Vagina (tissue), 2 donors: ENCODE measurements around the gene MAFG. TPM values are rescaled to one million over a fixed set of nuclear protein-coding genes. Genes with fewer than 3 reads are reported as not detected.

ENCODE experiments used
- DNase-seq, 2 donors: peaks; one replicate each; pipeline ENCODE4 v3.0.0-alpha.2; 2017; ENCODE audit errors: extremely low spot score in 2 of 2
- H3K27ac ChIP-seq: fragments of 200-600 bp; sonication (generic); one replicate; pipeline ENCODE4 v1.5.1; 2019
- H3K27me3 ChIP-seq: fragments of 200-600 bp; sonication (generic); one replicate; pipeline ENCODE4 v1.5.1; 2019
- H3K36me3 ChIP-seq, 2 donors: fragments of 200-600 bp; sonication (generic); one replicate each; pipeline ENCODE4 v1.5.1; 2017 to 2019
- H3K4me1 ChIP-seq: fragments of 200-600 bp; sonication (generic); one replicate; pipeline ENCODE4 v1.5.1; 2019
- H3K4me3 ChIP-seq, 2 donors: fragments of 200-600 bp; sonication (generic); 1 replicate in 1 of 2; 2 replicates in 1 of 2; pipeline ENCODE4 v1.5.1; 2016 to 2019
- H3K9me3 ChIP-seq: fragments of 200-600 bp; sonication (generic); one replicate; pipeline ENCODE4 v1.5.1; 2019
- CTCF ChIP-seq, 3 experiments: fragments of 450-650 bp in 2 of 3; fragments of 200-600 bp in 1 of 3; sonication (generic) in 1 of 3; IDR thresholded peaks; one replicate each; pipeline ENCODE4 v1.5.1; 2017 to 2019; ENCODE audit warnings: antibody characterized with exemption in 3 of 3, mild to moderate bottlenecking in 2 of 3, moderate library complexity in 2 of 3
- POLR2A ChIP-seq, 2 donors: fragments of 450-650 bp; IDR thresholded peaks; one replicate each; pipeline ENCODE4 v1.6.1; 2017; ENCODE audit warnings: antibody characterized with exemption in 2 of 2, mild to moderate bottlenecking in 2 of 2, moderate library complexity in 2 of 2
- POLR2AphosphoS5 ChIP-seq, 2 donors: sonication (generic); formaldehyde crosslinking; IDR thresholded peaks; one replicate each; pipeline ENCODE4 v1.9.0; 2017; ENCODE audit warnings: antibody characterized with exemption in 2 of 2, mild to moderate bottlenecking in 2 of 2, low read depth in 1 of 2; ENCODE audit not compliant: insufficient read depth in 1 of 2
- intact Hi-C: fragments of 100-400 bp; cut with DNase I; formaldehyde crosslinking; loops from one replicate; pipeline ENCODE4 v1.15.1; 2023
- total RNA-seq: library from RNA; depleted of rRNA; stranded (reverse); fragments of >200 nt; gene quantifications from one replicate; pipeline ENCODE4 v1.2.3, GENCODE V29; 2016

MAFG gene
- total RNA-seq, 1 donor from 2014 or later, result 18.9 TPM

DNA sequence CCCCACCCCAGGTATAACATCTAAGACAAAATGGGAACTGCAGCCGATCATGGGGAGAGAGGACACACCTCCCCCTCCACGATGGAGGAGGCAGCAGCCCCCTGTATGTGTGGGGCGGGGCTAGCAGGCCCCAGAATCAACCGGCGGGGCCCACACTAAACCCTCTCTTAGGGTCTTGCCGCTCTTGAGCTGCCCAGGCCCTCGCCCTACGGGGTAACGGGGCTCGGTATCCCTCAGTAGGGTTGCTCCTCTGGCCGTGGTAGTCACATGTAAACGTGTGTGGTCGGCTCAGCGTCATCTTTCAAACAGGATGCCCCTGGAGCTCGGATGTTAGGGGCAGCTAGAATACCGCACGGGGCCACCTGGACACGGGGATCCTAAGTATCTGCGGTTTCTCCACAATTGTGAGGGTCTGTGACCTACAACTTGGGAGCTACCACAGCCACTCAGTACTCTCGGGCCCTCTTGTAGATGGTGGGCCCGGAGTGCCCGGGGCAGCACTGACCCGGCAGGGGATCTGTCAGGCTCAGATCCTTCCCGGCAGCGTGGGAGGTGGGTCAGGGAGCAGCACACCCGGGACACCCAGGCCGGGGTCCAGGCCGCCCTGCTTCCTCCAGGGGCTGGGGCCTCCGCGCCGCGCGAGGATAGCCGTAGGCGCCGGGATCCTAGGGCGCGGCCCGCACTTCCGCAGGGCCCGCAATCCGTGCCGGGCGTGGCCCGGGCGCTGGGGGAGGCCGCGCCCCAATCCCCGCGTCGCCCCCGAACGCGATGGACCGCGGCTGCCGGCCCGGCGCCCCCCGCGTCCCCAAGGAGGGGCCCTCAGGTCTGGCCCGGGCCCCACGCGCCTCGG lies 57.2 kb downstream of the MAFG start:
- Histone ChIP-seq H3K27me3 (no peaks in the 10 kb centered on the region), H3K9me3 (no peaks in the 10 kb centered on the region), H3K4me3 (peak overlapping the region; percentile 60 to 67), H3K4me1 (peaks cover 66% of the 10 kb centered on the region), H3K27ac (peak overlapping the region; percentile 82), H3K36me3 (peaks cover 0 to 9% of the 10 kb centered on the region in 2 donors)
- DNase-seq, result peak in 1 of 2 donors; percentile 87
- intact Hi-C loops, result no loop called here
- TF ChIP-seq POLR2AphosphoS5 (IDR thresholded peaks at IDR 0.05; ENCODE audit: insufficient read depth in 1 of 2, low read depth in 1 of 2), result peak in 1 of 2 donors; percentile 62
- TF ChIP-seq CTCF (IDR thresholded peaks at IDR 0.05), result no peak

- intact Hi-C loops, result no loop called here
- H3K4me1 ChIP-seq, result peaks cover 66% of the 10 kb centered on the region
- peak in 1 of 2 donors; percentile 87 for DNase-seq
Observed at GRCh38 chr17:81869221-81870130, 58.1 kb downstream of the MAFG start.

DNA sequence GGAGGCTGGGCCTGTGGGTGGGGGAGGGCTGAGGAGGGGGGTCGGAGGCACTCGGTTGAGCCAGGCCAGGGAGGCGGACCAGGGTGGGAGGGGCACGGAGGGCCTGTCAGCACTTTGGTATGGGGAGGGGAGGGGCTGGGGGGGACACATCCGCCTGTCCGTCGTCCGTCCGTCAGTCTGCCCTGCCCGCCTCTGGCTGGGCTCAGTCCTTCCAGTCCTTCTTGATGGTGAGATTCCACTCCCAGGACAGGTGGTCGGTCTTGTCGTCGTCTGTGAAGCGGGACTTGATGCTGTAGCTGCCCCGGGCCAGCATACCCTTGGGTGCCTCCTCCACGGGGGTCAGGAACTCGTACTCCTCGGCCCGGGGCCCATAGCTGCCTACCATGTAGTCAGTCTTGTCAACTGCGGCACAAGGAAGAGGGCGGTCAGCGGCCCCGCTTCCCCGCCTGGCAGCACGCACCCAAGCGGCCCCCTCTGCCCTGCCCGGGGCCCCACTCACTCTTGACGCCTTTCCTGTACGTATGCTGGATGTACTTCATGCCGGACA lies 58.8 kb downstream of the MAFG start:
- intact Hi-C loops, result no loop called here

More at GRCh38 chr17:81869221-81870130, 58.1 kb downstream of the MAFG start:
- H3K27ac ChIP-seq, result peak overlapping the region; percentile 82
- TF ChIP-seq CTCF (IDR thresholded peaks at IDR 0.05) (peak; percentile 13 to 78 (median 50)), POLR2A (IDR thresholded peaks at IDR 0.05) (no peak)
- peaks cover 0 to 9% of the 10 kb centered on the region in 2 donors for H3K36me3 ChIP-seq
- no peaks in the 10 kb centered on the region for H3K27me3 ChIP-seq
- H3K9me3 ChIP-seq, result no peaks in the 10 kb centered on the region
- H3K4me3 ChIP-seq, result peak overlapping the region; percentile 60 to 67

More for the DNA sequence above, 58.8 kb downstream of the MAFG start:
- peaks cover 0 to 9% of the 10 kb centered on the region in 2 donors for H3K36me3 ChIP-seq
- peak overlapping the region in 1 of 2 donors; percentile 67 for H3K4me3 ChIP-seq
- TF ChIP-seq CTCF (IDR thresholded peaks at IDR 0.05) (no peak), POLR2A (IDR thresholded peaks at IDR 0.05) (no peak), POLR2AphosphoS5 (IDR thresholded peaks at IDR 0.05; ENCODE audit: insufficient read depth in 1 of 2, low read depth in 1 of 2) (no peak)
- DNase-seq, result peak in 1 of 2 donors; percentile 88
- H3K27me3 ChIP-seq, result no peaks in the 10 kb centered on the region
- peak overlapping the region; percentile 82 for H3K27ac ChIP-seq
- H3K4me1 ChIP-seq, result peaks cover 71% of the 10 kb centered on the region
- H3K9me3 ChIP-seq, result no peaks in the 10 kb centered on the region

Other genes with a start within 250 kb of the MAFG start
- gene ARL16, start 243.9 kb downstream of the MAFG start, total RNA-seq, result 24.1 TPM
- gene HGS, start 243.7 kb downstream of the MAFG start, total RNA-seq, result 72.9 TPM
- gene MRPL12, start 224.4 kb downstream of the MAFG start, total RNA-seq, result 77.3 TPM
- 2.9 TPM for gene SLC25A10, start 215.5 kb downstream of the MAFG start, total RNA-seq
- gene GCGR, start 123.6 kb downstream of the MAFG start, total RNA-seq, result not detected
- 64.1 TPM for gene MCRIP1, start 94.4 kb downstream of the MAFG start, total RNA-seq
- gene PPP1R27, start 92.7 kb downstream of the MAFG start, total RNA-seq, result not detected
- gene P4HB, start 67.2 kb downstream of the MAFG start, total RNA-seq, result 463 TPM
- gene ARHGDIA, start 56.4 kb downstream of the MAFG start, total RNA-seq, result 120 TPM
- gene ALYREF, start 36.1 kb downstream of the MAFG start, total RNA-seq, result 78.8 TPM
- gene ANAPC11, start 36.0 kb downstream of the MAFG start, total RNA-seq, result 135 TPM
- gene NPB, start 25.5 kb downstream of the MAFG start, total RNA-seq, result 4.7 TPM
- gene PCYT2, start 16.3 kb downstream of the MAFG start, total RNA-seq, result 28.0 TPM
- gene SIRT7, start 9.6 kb downstream of the MAFG start, total RNA-seq, result 47.9 TPM
- gene PYCR1, start 9.6 kb upstream of the MAFG start, total RNA-seq, result 9.1 TPM
- not detected for gene MYADML2, start 19.5 kb upstream of the MAFG start, total RNA-seq
- not detected for gene NOTUM, start 33.5 kb upstream of the MAFG start, total RNA-seq
- gene ASPSCR1, start 49.9 kb upstream of the MAFG start, total RNA-seq, result 31.2 TPM
- gene CENPX, start 95.1 kb upstream of the MAFG start, total RNA-seq, result 101 TPM
- 14.0 TPM for gene LRRC45, start 95.6 kb upstream of the MAFG start, total RNA-seq
- 12.8 TPM for gene RAC3, start 103.9 kb upstream of the MAFG start, total RNA-seq
- gene DCXR, start 110.0 kb upstream of the MAFG start, total RNA-seq, result 106 TPM
- 61.4 TPM for gene RFNG, start 124.1 kb upstream of the MAFG start, total RNA-seq
- gene GPS1, start 124.2 kb upstream of the MAFG start, total RNA-seq, result 80.3 TPM
- 72.4 TPM for gene DUS1L, start 138.1 kb upstream of the MAFG start, total RNA-seq
- 127 TPM for gene FASN, start 170.5 kb upstream of the MAFG start, total RNA-seq